OCI-LY1 (cell line): ENCODE results near the gene BCL2L15.

Source experiments
- H2AFZ ChIP-seq: fragments of 200-600 bp; sonication (generic), shearing (Covaris generic); 2 replicates; pipeline ENCODE4 v1.6.0; 2014; ENCODE audit warnings: antibody characterized with exemption, mild to moderate bottlenecking, low read length
- H3F3A ChIP-seq: fragments of 200-600 bp; sonication (generic), shearing (Covaris generic); 2 replicates; pipeline ENCODE4 v1.6.0; 2014; ENCODE audit warnings: mild to moderate bottlenecking, antibody characterized with exemption, low read length, moderate library complexity; ENCODE audit not compliant: insufficient read depth
- H3K27ac ChIP-seq: fragments of 200-600 bp; sonication (generic); 2 replicates; pipeline ENCODE4 v1.5.1; 2014; ENCODE audit warnings: low read length, mixed run types, mild to moderate bottlenecking, low read depth; ENCODE audit not compliant: poor library complexity, severe bottlenecking
- H3K27me3 ChIP-seq: fragments of 200-600 bp; sonication (generic); 2 replicates; pipeline ENCODE4 v1.6.0; 2014; ENCODE audit warnings: antibody characterized with exemption, mild to moderate bottlenecking, low read length, moderate library complexity; ENCODE audit not compliant: insufficient read depth
- H3K36me3 ChIP-seq: fragments of 200-600 bp; sonication (generic); 2 replicates; pipeline ENCODE4 v1.6.1; 2014; ENCODE audit warnings: mild to moderate bottlenecking, antibody characterized with exemption, low read length, moderate library complexity, mixed read lengths; ENCODE audit not compliant: insufficient read depth
- H3K4me1 ChIP-seq: fragments of 200-600 bp; sonication (generic); 2 replicates; pipeline ENCODE4 v1.5.1; 2014; ENCODE audit warnings: mild to moderate bottlenecking, low read length, moderate library complexity; ENCODE audit not compliant: insufficient read depth, severe bottlenecking
- H3K4me2 ChIP-seq: fragments of 200-600 bp; sonication (generic), shearing (Covaris generic); 2 replicates; pipeline ENCODE4 v1.6.1; 2014; ENCODE audit warnings: low read length
- H3K4me3 ChIP-seq: fragments of 200-600 bp; sonication (generic); 2 replicates; pipeline ENCODE4 v1.5.1; 2014; ENCODE audit warnings: low read length, low read depth, mild to moderate bottlenecking, mixed read lengths; ENCODE audit not compliant: poor library complexity, severe bottlenecking
- H3K79me2 ChIP-seq: fragments of 200-600 bp; shearing (Covaris generic); 2 replicates; pipeline ENCODE4 v1.6.1; 2016; ENCODE audit warnings: mixed run types, low read length, mixed read lengths; ENCODE audit not compliant: insufficient read depth
- H3K9ac ChIP-seq: fragments of 200-600 bp; sonication (generic), shearing (Covaris generic); 2 replicates; pipeline ENCODE4 v1.6.1; 2014; ENCODE audit warnings: mild to moderate bottlenecking, low read length, mixed read lengths
- H3K9me2 ChIP-seq: fragments of 200-600 bp; sonication (generic), shearing (Covaris generic); 2 replicates; pipeline ENCODE4 v1.6.1; 2014; ENCODE audit warnings: low read depth, mild to moderate bottlenecking, low read length, mixed read lengths
- H3K9me3 ChIP-seq: fragments of 200-600 bp; shearing (Covaris generic); 2 replicates; pipeline ENCODE4 v1.6.1; 2014; ENCODE audit warnings: low read length, mixed read lengths
- H4K20me1 ChIP-seq: fragments of 200-600 bp; sonication (generic), shearing (Covaris generic); 2 replicates; pipeline ENCODE4 v1.6.0; 2016; ENCODE audit warnings: mild to moderate bottlenecking, low read length; ENCODE audit not compliant: insufficient read depth
- EZH2 ChIP-seq: fragments of 200-600 bp; sonication (generic), shearing (Covaris generic); IDR thresholded peaks from 2 replicates; pipeline ENCODE4 v1.8.0; 2017; ENCODE audit warnings: borderline replicate concordance, mixed run types, mild to moderate bottlenecking, antibody characterized with exemption, low read length, moderate library complexity, mixed read lengths
- TF ChIP-seq, protein P1 (sequence below): fragments of 200-600 bp; sonication (generic), shearing (Covaris generic); IDR thresholded peaks from 2 replicates; pipeline ENCODE4 v1.5.1; 2017; ENCODE audit warnings: mild to moderate bottlenecking, antibody characterized with exemption, low read length, moderate library complexity, mixed read lengths

The BCL2L15 gene

DNA sequence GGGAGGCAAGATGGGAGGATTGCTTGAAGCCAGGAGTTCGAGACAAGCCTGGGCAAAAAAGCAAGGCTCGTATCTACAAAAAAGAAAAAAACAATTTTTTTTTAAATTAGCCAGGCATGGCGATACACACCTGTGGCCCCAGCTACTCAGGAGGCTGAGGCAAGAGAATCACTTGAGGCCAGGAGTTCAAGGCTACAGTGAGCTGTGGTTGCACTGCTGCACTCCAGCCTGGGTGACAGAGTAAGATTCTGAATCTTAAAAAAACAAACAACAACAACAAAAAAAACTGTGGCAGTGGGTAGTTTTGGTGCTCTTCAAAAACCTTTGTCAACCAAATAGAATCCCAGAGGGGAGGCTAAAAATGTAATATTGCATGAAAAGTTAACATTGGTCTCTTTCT, 16.6 kb downstream of the BCL2L15 start:
- peaks cover 10% of the 10 kb centered on the region for H3K36me3 ChIP-seq
- peaks cover 77% of the 10 kb centered on the region for H3K4me1 ChIP-seq
- H3K9me2 ChIP-seq = no peaks in the 10 kb centered on the region
- peak overlapping the region; percentile 89 for H3K9ac ChIP-seq
- no peak for TF ChIP-seq EZH2
- TF ChIP-seq, protein P1, sequence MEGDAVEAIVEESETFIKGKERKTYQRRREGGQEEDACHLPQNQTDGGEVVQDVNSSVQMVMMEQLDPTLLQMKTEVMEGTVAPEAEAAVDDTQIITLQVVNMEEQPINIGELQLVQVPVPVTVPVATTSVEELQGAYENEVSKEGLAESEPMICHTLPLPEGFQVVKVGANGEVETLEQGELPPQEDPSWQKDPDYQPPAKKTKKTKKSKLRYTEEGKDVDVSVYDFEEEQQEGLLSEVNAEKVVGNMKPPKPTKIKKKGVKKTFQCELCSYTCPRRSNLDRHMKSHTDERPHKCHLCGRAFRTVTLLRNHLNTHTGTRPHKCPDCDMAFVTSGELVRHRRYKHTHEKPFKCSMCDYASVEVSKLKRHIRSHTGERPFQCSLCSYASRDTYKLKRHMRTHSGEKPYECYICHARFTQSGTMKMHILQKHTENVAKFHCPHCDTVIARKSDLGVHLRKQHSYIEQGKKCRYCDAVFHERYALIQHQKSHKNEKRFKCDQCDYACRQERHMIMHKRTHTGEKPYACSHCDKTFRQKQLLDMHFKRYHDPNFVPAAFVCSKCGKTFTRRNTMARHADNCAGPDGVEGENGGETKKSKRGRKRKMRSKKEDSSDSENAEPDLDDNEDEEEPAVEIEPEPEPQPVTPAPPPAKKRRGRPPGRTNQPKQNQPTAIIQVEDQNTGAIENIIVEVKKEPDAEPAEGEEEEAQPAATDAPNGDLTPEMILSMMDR = no peak
- H3K9me3 ChIP-seq = no peaks in the 10 kb centered on the region
- H3K79me2 ChIP-seq = peaks cover 50% of the 10 kb centered on the region
- H3F3A ChIP-seq = 0 out of 2 replicates have a peak, but pooled peaks cover 5% of the 10 kb centered on the region
- H3K27ac ChIP-seq = peak overlapping the region; percentile 97
- no peak overlapping the region for H2AFZ ChIP-seq
- peak overlapping the region; percentile 81 for H3K4me3 ChIP-seq
- H4K20me1 ChIP-seq = no peaks in the 10 kb centered on the region
- H3K27me3 ChIP-seq = no peaks in the 10 kb centered on the region
- peak overlapping the region; percentile 88 for H3K4me2 ChIP-seq

GRCh38 chr1:113868387-113869083, 18.8 kb downstream of the BCL2L15 start:
- 0 out of 2 replicates have a peak, but pooled peaks cover 5% of the 10 kb centered on the region for H3F3A ChIP-seq
- H3K9me3 ChIP-seq = no peaks in the 10 kb centered on the region
- H3K9me2 ChIP-seq = no peaks in the 10 kb centered on the region
- peaks cover 59% of the 10 kb centered on the region for H3K79me2 ChIP-seq
- H3K9ac ChIP-seq = no peak overlapping the region; the same call in 1 of the 2 replicates
- H3K4me2 ChIP-seq = peak overlapping the region; percentile 88
- peak overlapping the region; percentile 97 for H3K27ac ChIP-seq
- TF ChIP-seq, protein P1 = no peak
- no peak for TF ChIP-seq EZH2
- no peaks in the 10 kb centered on the region for H4K20me1 ChIP-seq
- peak overlapping the region; percentile 81 for H3K4me3 ChIP-seq
- H3K36me3 ChIP-seq = peaks cover 17% of the 10 kb centered on the region
- no peak overlapping the region for H2AFZ ChIP-seq
- no peaks in the 10 kb centered on the region for H3K27me3 ChIP-seq
- peaks cover 64% of the 10 kb centered on the region for H3K4me1 ChIP-seq

DNA sequence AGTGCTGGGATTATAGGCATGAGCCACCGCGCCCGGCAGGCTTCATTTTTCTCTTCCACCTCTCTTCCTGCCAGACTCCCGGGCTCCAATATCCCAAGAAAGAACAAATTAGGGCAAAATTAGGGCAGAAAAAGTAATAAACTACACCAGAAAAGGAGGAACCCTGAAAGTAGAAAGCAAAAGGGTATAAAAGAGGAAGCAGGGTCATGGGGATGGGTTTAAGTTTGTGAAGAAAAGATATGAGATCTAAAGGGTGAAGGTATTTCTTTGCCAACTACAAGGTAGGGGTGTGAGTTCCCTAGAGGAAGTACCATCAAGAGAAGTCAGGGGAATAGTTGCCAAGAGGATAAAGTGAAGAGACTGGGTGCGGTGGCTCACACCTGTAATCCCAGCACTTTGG, 25.7 kb downstream of the BCL2L15 start:
- H3K27ac ChIP-seq = no peak overlapping the region
- no peaks in the 10 kb centered on the region for H3K27me3 ChIP-seq
- peaks cover 26% of the 10 kb centered on the region; the same call in 1 of the 2 replicates for H3K79me2 ChIP-seq
- no peak overlapping the region for H2AFZ ChIP-seq
- no peaks in the 10 kb centered on the region for H3F3A ChIP-seq
- no peak overlapping the region for H3K4me2 ChIP-seq
- H3K4me3 ChIP-seq = no peak overlapping the region
- no peak for TF ChIP-seq EZH2
- TF ChIP-seq, protein P1 = no peak
- no peak overlapping the region for H3K9ac ChIP-seq
- no peaks in the 10 kb centered on the region for H3K9me3 ChIP-seq
- H3K36me3 ChIP-seq = peaks cover 47% of the 10 kb centered on the region
- no peaks in the 10 kb centered on the region for H3K9me2 ChIP-seq
- H4K20me1 ChIP-seq = no peaks in the 10 kb centered on the region
- H3K4me1 ChIP-seq = peaks cover 51% of the 10 kb centered on the region
